HEK293 (cell line): ENCODE results near the gene GBA2.

Experiments
- CTCF ChIA-PET: fragments of 350-600 bp; formaldehyde crosslinking; extraction: SDS; loops from one replicate; lab custom pipeline; 2021; ENCODE audit warnings: antibody characterized with exemption; lab: Yijun Ruan, JAX
- POLR2A ChIA-PET: fragments of 300-600 bp; formaldehyde crosslinking; extraction: SDS; loops from one replicate; lab custom pipeline; 2020; ENCODE audit warnings: antibody characterized with exemption, inconsistent platforms; lab: Yijun Ruan, JAX
- H3K27ac ChIP-seq: fragments of 200-500 bp; sonication (Bioruptor generic); 2 replicates; pipeline ENCODE4 v1.5.1; 2014; ENCODE audit warnings: low read depth, low read length, control low read depth, inconsistent platforms; ENCODE audit errors: extremely low read depth
- H3K36me3 ChIP-seq, 2 experiments: fragments of 200-500 bp in 1 of 2; sonication (Bioruptor generic) in 1 of 2; 1 replicate in 1 of 2; 2 replicates in 1 of 2; pipeline ENCODE4 v1.5.1; 2014 to 2017; ENCODE audit warnings: inconsistent platforms in 2 of 2, low read length in 2 of 2; ENCODE audit not compliant: control insufficient read depth in 2 of 2, insufficient read depth in 1 of 2
- H3K4me1 ChIP-seq: fragments of 200-500 bp; sonication (Bioruptor generic); 2 replicates; pipeline ENCODE4 v1.5.1; 2014; ENCODE audit warnings: mild to moderate bottlenecking, low read length, inconsistent platforms; ENCODE audit not compliant: control insufficient read depth, insufficient read depth
- H3K4me3 ChIP-seq: 2 replicates; pipeline ENCODE4 v1.5.1; 2011; ENCODE audit warnings: low read depth, mild to moderate bottlenecking, control low read depth, low read length, moderate library complexity
- H3K9me3 ChIP-seq: fragments of 200-500 bp; sonication (Bioruptor generic); 2 replicates; pipeline ENCODE4 v1.5.1; 2014; ENCODE audit warnings: low read depth, low read length, inconsistent platforms; ENCODE audit not compliant: control insufficient read depth, insufficient read depth
- FEZF1 ChIP-seq: fragments of 450-650 bp; formaldehyde crosslinking; IDR thresholded peaks from 2 replicates; pipeline ENCODE4 v1.5.1; 2016; ENCODE audit warnings: missing biosample characterization, missing genetic modification characterization
- GLIS1 ChIP-seq: fragments of 450-650 bp; formaldehyde crosslinking; IDR thresholded peaks from 2 replicates; pipeline ENCODE4 v1.5.1; 2016; ENCODE audit warnings: missing biosample characterization, missing genetic modification characterization
- PATZ1 ChIP-seq: fragments of 450-650 bp; formaldehyde crosslinking; IDR thresholded peaks from 2 replicates; pipeline ENCODE4 v1.5.1; 2016; ENCODE audit warnings: missing biosample characterization, missing genetic modification characterization
- PRDM1 ChIP-seq: fragments of 450-650 bp; formaldehyde crosslinking; IDR thresholded peaks from 2 replicates; pipeline ENCODE4; 2016; ENCODE audit warnings: missing biosample characterization, missing genetic modification characterization
- REPIN1 ChIP-seq: fragments of 450-650 bp; formaldehyde crosslinking; IDR thresholded peaks from 2 replicates; pipeline ENCODE4 v1.5.1; 2017; ENCODE audit warnings: missing biosample characterization, missing genetic modification characterization, low read depth
- TCF7L2 ChIP-seq: IDR thresholded peaks from 2 replicates; pipeline ENCODE4 v1.6.1; 2011; ENCODE audit warnings: low read depth, mild to moderate bottlenecking, inconsistent platforms, low read length, moderate library complexity, borderline replicate concordance
- TRIM28 ChIP-seq: IDR thresholded peaks from 2 replicates; pipeline ENCODE4 v1.6.1; 2011; ENCODE audit warnings: low read length, control low read depth, borderline replicate concordance
- ZBTB48 ChIP-seq: fragments of 450-650 bp; formaldehyde crosslinking; IDR thresholded peaks from 2 replicates; pipeline ENCODE4 v1.5.1; 2016; ENCODE audit warnings: missing biosample characterization, missing genetic modification characterization
- ZIC2 ChIP-seq: fragments of 450-650 bp; formaldehyde crosslinking; IDR thresholded peaks from 2 replicates; pipeline ENCODE4 v1.5.1; 2016; ENCODE audit warnings: missing biosample characterization, missing genetic modification characterization
- ZNF18 ChIP-seq: fragments of 450-650 bp; formaldehyde crosslinking; IDR thresholded peaks from 2 replicates; pipeline ENCODE4 v1.5.1; 2016; ENCODE audit warnings: missing biosample characterization, missing genetic modification characterization
- ZNF274 ChIP-seq, 2 experiments: fragments of 200-500 bp in 1 of 2; fragments of 450-650 bp in 1 of 2; sonication (Bioruptor generic) in 1 of 2; formaldehyde crosslinking in 1 of 2; IDR thresholded peaks; 2 replicates each; pipeline versions ENCODE4 v1.5.1 to v1.6.1; 2014 to 2016; ENCODE audit warnings: borderline replicate concordance in 1 of 2, inconsistent platforms in 1 of 2, low read length in 1 of 2, missing biosample characterization in 1 of 2, missing genetic modification characterization in 1 of 2
- ZNF341 ChIP-seq: fragments of 450-650 bp; formaldehyde crosslinking; IDR thresholded peaks from 2 replicates; pipeline ENCODE4; 2016; ENCODE audit warnings: low read depth, missing biosample characterization, missing genetic modification characterization
- ZNF423 ChIP-seq: fragments of 450-650 bp; formaldehyde crosslinking; IDR thresholded peaks from 2 replicates; pipeline ENCODE4 v1.5.1; 2016; ENCODE audit warnings: missing biosample characterization, missing genetic modification characterization
- ZNF558 ChIP-seq: fragments of 450-650 bp; formaldehyde crosslinking; IDR thresholded peaks from 2 replicates; pipeline ENCODE4 v1.5.1; 2016; ENCODE audit warnings: missing biosample characterization, missing genetic modification characterization
- ZNF585B ChIP-seq: fragments of 450-650 bp; formaldehyde crosslinking; IDR thresholded peaks from 2 replicates; pipeline ENCODE4 v1.5.1; 2016; ENCODE audit warnings: missing biosample characterization, missing genetic modification characterization
- ZNF600 ChIP-seq: fragments of 450-650 bp; formaldehyde crosslinking; IDR thresholded peaks from 2 replicates; pipeline ENCODE4 v1.5.1; 2016; ENCODE audit warnings: missing biosample characterization, missing genetic modification characterization
- ZNF623 ChIP-seq: fragments of 450-650 bp; formaldehyde crosslinking; IDR thresholded peaks from 2 replicates; pipeline ENCODE4 v1.5.1; 2016; ENCODE audit warnings: missing biosample characterization, missing genetic modification characterization
- ZNF624 ChIP-seq: fragments of 450-650 bp; formaldehyde crosslinking; IDR thresholded peaks from 2 replicates; pipeline ENCODE4 v1.5.1; 2017; ENCODE audit warnings: missing biosample characterization, missing genetic modification characterization
- ZNF654 ChIP-seq: fragments of 450-650 bp; formaldehyde crosslinking; IDR thresholded peaks from 2 replicates; pipeline ENCODE4 v1.5.1; 2016; ENCODE audit warnings: low read depth, missing biosample characterization, missing genetic modification characterization
- ZNF658 ChIP-seq: fragments of 450-650 bp; formaldehyde crosslinking; IDR thresholded peaks from 2 replicates; pipeline ENCODE4; 2016; ENCODE audit warnings: missing biosample characterization, missing genetic modification characterization
- ZNF670 ChIP-seq: fragments of 450-650 bp; formaldehyde crosslinking; IDR thresholded peaks from 2 replicates; pipeline ENCODE4 v1.5.1; 2016; ENCODE audit warnings: missing biosample characterization, missing genetic modification characterization, low read depth
- ZNF777 ChIP-seq: fragments of 450-650 bp; formaldehyde crosslinking; IDR thresholded peaks from 2 replicates; pipeline ENCODE4 v1.5.1; 2017; ENCODE audit warnings: missing biosample characterization, missing genetic modification characterization, borderline replicate concordance
- ZNF792 ChIP-seq: fragments of 450-650 bp; formaldehyde crosslinking; IDR thresholded peaks from 2 replicates; pipeline ENCODE4 v1.5.1; 2016; ENCODE audit warnings: missing biosample characterization, missing genetic modification characterization

The GBA2 gene

DNA sequence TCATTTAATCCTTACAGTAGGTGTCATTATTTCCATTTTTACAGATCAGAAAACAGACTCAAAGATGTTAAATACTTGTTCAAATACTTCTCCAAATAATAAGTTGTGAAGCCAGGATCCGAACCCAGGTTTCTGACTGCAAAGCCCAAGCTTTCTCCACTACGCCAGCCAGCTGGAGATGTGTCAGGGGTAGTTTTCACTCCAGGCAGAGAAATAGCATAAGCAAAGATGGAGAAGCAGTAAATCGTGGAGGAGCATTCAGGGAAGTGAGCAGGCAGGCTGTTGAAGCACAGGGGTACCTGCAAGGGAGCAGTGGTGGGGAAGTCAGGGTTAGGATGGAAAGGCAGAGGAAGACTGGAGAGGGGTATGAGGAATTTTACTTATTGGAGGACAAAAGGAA is 19.9 kb downstream of the GBA2 start:
- no peaks in the 10 kb centered on the region for H3K9me3 ChIP-seq
- peaks cover 5 to 56% of the 10 kb centered on the region in 2 experiments; a peak in 2 of 3 replicates for H3K36me3 ChIP-seq
- ChIA-PET CTCF (interaction anchor here (0.6 to 8.0 kb wide), 18 partner anchors 8 to 240 kb away, joined by 3 to 88 read pairs (median 5); partner anchors contain the start of genes CCDC107 and RMRP), POLR2A (interaction anchor here (0.6 to 1.7 kb wide), 3 partner anchors 28 to 626 kb away, joined by 3 to 4 read pairs (median 3); partner anchors contain the start of gene STOML2)
- no peak overlapping the region for H3K4me3 ChIP-seq
- H3K4me1 ChIP-seq, result peaks cover 13% of the 10 kb centered on the region
- H3K27ac ChIP-seq, result no peak overlapping the region
- TF ChIP-seq ZNF658 (tag by site-specific recombination), result no peak
- no peak for TF ChIP-seq FEZF1 (tag by site-specific recombination)

DNA sequence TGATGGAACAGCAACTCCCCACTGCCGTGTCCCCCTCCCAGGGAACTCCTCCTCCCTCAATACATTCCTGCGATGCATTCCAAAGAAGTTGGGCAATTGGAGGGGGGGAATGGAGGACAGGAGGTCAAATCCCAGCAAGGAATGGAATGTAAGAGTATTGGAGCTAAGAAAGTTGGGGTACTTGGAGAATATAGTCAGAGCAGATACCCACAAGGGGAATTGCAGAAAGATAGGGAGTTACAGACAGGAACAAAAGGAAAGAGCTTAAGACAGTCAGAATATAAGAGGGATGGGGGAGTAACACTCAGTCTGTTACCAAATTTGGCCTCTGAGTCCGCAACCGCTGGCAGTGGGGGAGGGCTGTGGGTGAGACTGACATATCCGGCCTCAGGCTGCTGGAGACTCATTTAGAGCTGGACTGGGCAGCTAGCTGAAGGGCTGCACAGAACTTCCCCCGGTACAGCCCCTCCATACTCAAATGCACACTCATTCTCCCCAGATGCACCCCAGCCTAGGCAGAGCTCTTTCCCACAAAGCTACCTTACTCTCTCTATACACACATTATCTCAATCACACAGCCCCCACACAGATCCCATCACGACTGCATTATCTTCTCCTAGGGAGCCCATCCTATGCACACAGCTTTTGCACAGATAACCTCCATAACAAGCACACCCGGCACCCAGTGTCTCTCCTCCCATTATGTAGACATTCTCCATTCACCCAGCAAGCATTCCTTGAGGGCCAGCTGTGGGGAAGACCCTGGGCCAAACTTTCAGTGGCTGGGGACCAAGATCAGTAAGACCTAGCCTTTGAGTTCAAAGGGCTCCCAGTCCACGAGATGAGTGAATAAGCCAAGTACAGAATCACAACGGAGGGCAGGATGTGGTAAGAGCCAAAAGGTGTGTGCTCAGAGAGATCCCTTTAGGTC is 20.7 kb downstream of the GBA2 start:
- TF ChIP-seq ZNF274 (IDR thresholded peaks at IDR 0.05; ENCODE audit: low read length) (no peak), ZNF274 (tag by site-specific recombination; IDR thresholded peaks at IDR 0.05; ENCODE audit: borderline replicate concordance) (no peak), ZNF600 (0 out of 2 replicates have a peak, but pooled peaks have one; percentile 10), ZNF341 (peak; percentile 31; the same call in 1 of the 2 replicates), ZNF558 (no peak), REPIN1 (no peak)
- peaks cover 6% of the 10 kb centered on the region; the same call in 1 of the 2 replicates for H3K4me1 ChIP-seq
- no peak overlapping the region for H3K27ac ChIP-seq
- no peaks in the 10 kb centered on the region for H3K9me3 ChIP-seq
- ChIA-PET CTCF (interaction anchor here (0.6 to 8.0 kb wide), 20 partner anchors 8 to 125 kb away, joined by 3 to 88 read pairs (median 4); partner anchors contain the start of genes CCDC107 and RMRP), POLR2A (interaction anchor here (0.6 to 1.9 kb wide), 15 partner anchors 9 to 625 kb away, joined by 3 to 11 read pairs (median 3); partner anchors contain the start of genes ARHGEF39, CCDC107, RMRP and STOML2)
- H3K36me3 ChIP-seq, result peaks cover 10 to 58% of the 10 kb centered on the region in 2 experiments
- H3K4me3 ChIP-seq, result no peak overlapping the region

GRCh38 chr9:35727676-35728040 is 21.4 kb downstream of the GBA2 start:
- TF ChIP-seq ZNF585B (tag by site-specific recombination) (no peak), ZBTB48 (tag by site-specific recombination) (no peak), ZNF792 (tag by site-specific recombination) (no peak), PRDM1 (tag by site-specific recombination) (no peak), GLIS1 (no peak), TRIM28 (no peak), ZNF18 (tag by site-specific recombination) (no peak)
- ChIA-PET POLR2A (interaction anchor here (0.6 to 1.9 kb wide), 11 partner anchors 10 to 72 kb away, joined by 3 to 11 read pairs (median 4); partner anchors contain the start of genes ARHGEF39, CCDC107 and RMRP), CTCF (interaction anchor here (0.5 to 8.0 kb wide), 13 partner anchors 17 to 430 kb away, joined by 3 to 88 read pairs (median 4); partner anchors contain the start of genes CCDC107 and RMRP)
- Histone ChIP-seq H3K36me3 (peaks cover 10 to 63% of the 10 kb centered on the region in 2 experiments), H3K4me3 (no peak overlapping the region), H3K27ac (no peak overlapping the region), H3K4me1 (peaks cover 5% of the 10 kb centered on the region; the same call in 1 of the 2 replicates), H3K9me3 (no peaks in the 10 kb centered on the region)

DNA sequence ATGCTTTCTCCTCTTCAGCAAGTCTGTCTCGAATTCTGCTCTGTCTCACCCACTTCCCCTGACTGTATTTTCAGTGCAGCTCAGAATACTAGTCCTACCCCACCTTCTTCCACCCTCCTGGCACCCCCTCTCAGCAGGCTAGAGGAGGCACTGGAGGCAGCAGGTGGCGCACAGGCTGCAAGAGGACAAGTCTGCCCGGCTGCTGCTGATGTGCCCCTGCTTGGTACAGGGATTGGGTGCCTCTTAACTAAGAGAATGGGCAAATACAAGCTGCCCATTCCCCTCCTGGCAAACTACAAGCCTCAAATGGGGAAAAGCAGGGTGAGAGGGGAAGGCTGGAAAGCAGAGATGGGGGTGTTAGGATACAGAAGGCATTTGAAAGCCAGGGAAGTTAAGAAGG is 22.1 kb downstream of the GBA2 start:
- CTCF ChIA-PET, result interaction anchor here (0.5 to 8.0 kb wide), 8 partner anchors 9 to 431 kb away, joined by 3 to 88 read pairs (median 6); no protein-coding TSS in a partner anchor
- TF ChIP-seq ZNF623 (tag by site-specific recombination) (no peak), ZNF670 (no peak), TCF7L2 (no peak), ZIC2 (no peak), ZNF423 (no peak), ZNF654 (no peak), PATZ1 (tag by site-specific recombination) (no peak), ZNF624 (tag by site-specific recombination) (no peak), ZNF777 (tag by site-specific recombination) (no peak)

More for the DNA sequence above, 22.1 kb downstream of the GBA2 start:
- H3K27ac ChIP-seq, result no peak overlapping the region
- POLR2A ChIA-PET, result interaction anchor here (1.5 to 1.9 kb wide), 4 partner anchors 22 to 68 kb away, joined by 3 to 11 read pairs (median 7); partner anchors contain the start of genes CCDC107 and RMRP
- peaks cover 5% of the 10 kb centered on the region; the same call in 1 of the 2 replicates for H3K4me1 ChIP-seq
- H3K36me3 ChIP-seq, result peaks cover 10 to 71% of the 10 kb centered on the region in 2 experiments
- H3K4me3 ChIP-seq, result no peak overlapping the region
- H3K9me3 ChIP-seq, result no peaks in the 10 kb centered on the region
